ENCODE data around the gene SMARCA2. TPM values are rescaled to one million over a fixed set of nuclear protein-coding genes. Genes with fewer than 3 reads are reported as not detected.

SMARCA2 gene
- total and polyA plus RNA-seq, 9 of the 15 experiments (the other 6 are each of a cell fraction or from before 2014, with no cell fraction given), result 8.0 to 34.8 (median 25.5) TPM

GRCh38 chr9:2170722-2171121, 155.6 kb downstream of the SMARCA2 start:
- intact Hi-C loops (cut with micrococcal nuclease), result no loop called here
- Histone ChIP-seq H3K4me1 (replicated peaks in 1 of 2; ENCODE audit: control insufficient read depth in 2 of 2, insufficient read depth in 2 of 2, low read length in 2 of 2) (no peaks in the 10 kb centered on the region), H3K27ac (ENCODE audit: extremely low read depth, low read depth, low read length) (no peak overlapping the region), H3K79me2 (ENCODE audit: control insufficient read depth, insufficient read depth, low read length) (no peaks in the 10 kb centered on the region; the same call in 2 of the 3 replicates), H3K36me3 (ENCODE audit: control insufficient read depth, insufficient read depth, low read length) (peaks cover 30% of the 10 kb centered on the region; the same call in 2 of the 3 replicates), H3K4me2 (ENCODE audit: insufficient read depth, low read length) (no peak overlapping the region), H3K9ac (ENCODE audit: insufficient read depth in 1 of 2, low read depth in 2 of 2, low read length in 2 of 2) (no peak overlapping the region), H3K9me1 (ENCODE audit: control insufficient read depth, insufficient read depth, low read length) (no peaks in the 10 kb centered on the region), H4K20me1 (replicated peaks; ENCODE audit: control insufficient read depth, insufficient read depth, low read length) (no peaks in the 10 kb centered on the region), H3K4me3 (no peak overlapping the region), H2AFZ (ENCODE audit: low read depth, low read length) (no peak overlapping the region), H3K9me3 (replicated peaks; ENCODE audit: control insufficient read depth, insufficient read depth, low read depth, low read length) (no peaks in the 10 kb centered on the region), H3K27me3 (ENCODE audit: control insufficient read depth in 2 of 2, insufficient read depth in 2 of 2, low read length in 2 of 2) (no peaks in the 10 kb centered on the region)
- ChIA-PET POLR2A (no interaction called here), CTCF (ENCODE audit: low intra/inter-chr PET ratio) (no interaction called here)
- no peak for DNase-seq (ENCODE audit: extremely low read depth in 1 of 4, low spot score in 3 of 4)
- ATAC-seq, result no peak
- FAIRE-seq, result no peak
- no TSS peak for BruUV-seq (replicated peaks)
- in situ Hi-C loops (cut with MboI), result no loop called here
- TF ChIP-seq TFAM (CRISPR knock-in tag; conservative IDR thresholded peaks at IDR 0.05) (no peak), ZNF239 (CRISPR knock-in tag; IDR thresholded peaks at IDR 0.05) (no peak), FOXO4 (CRISPR knock-in tag; IDR thresholded peaks at IDR 0.05) (no peak)
- WGBS (ENCODE audit: insufficient coverage, low coverage, missing lambda C conversion rate), result 91% methylated on average over 4 of the region's 6 CpGs

GRCh38 chr9:2173170-2173569, 158.0 kb downstream of the SMARCA2 start:
- Histone ChIP-seq H3K36me3 (ENCODE audit: control insufficient read depth, insufficient read depth, low read length) (peaks cover 22% of the 10 kb centered on the region; the same call in 2 of the 3 replicates), H3K9me3 (replicated peaks; ENCODE audit: control insufficient read depth, insufficient read depth, low read depth, low read length) (no peaks in the 10 kb centered on the region), H3K79me2 (ENCODE audit: control insufficient read depth, insufficient read depth, low read length) (no peaks in the 10 kb centered on the region), H3K4me1 (replicated peaks in 1 of 2; ENCODE audit: control insufficient read depth in 2 of 2, insufficient read depth in 2 of 2, low read length in 2 of 2) (no peaks in the 10 kb centered on the region), H3K9ac (ENCODE audit: insufficient read depth in 1 of 2, low read depth in 2 of 2, low read length in 2 of 2) (no peak overlapping the region), H4K20me1 (replicated peaks; ENCODE audit: control insufficient read depth, insufficient read depth, low read length) (no peaks in the 10 kb centered on the region), H3K27me3 (ENCODE audit: control insufficient read depth in 2 of 2, insufficient read depth in 2 of 2, low read length in 2 of 2) (no peaks in the 10 kb centered on the region), H3K27ac (ENCODE audit: extremely low read depth, low read depth, low read length) (no peak overlapping the region), H3K9me1 (ENCODE audit: control insufficient read depth, insufficient read depth, low read length) (no peaks in the 10 kb centered on the region), H2AFZ (ENCODE audit: low read depth, low read length) (no peak overlapping the region), H3K4me3 (no peak overlapping the region), H3K4me2 (ENCODE audit: insufficient read depth, low read length) (no peak overlapping the region)
- FAIRE-seq (no peak), DNase-seq (ENCODE audit: extremely low read depth in 1 of 4, low spot score in 3 of 4) (no peak), ATAC-seq (no peak)
- no peak for TF ChIP-seq ZNF146 (CRISPR knock-in tag; IDR thresholded peaks at IDR 0.05; ENCODE audit: unreplicated experiment)
- BruUV-seq (replicated peaks), result no TSS peak
- ChIA-PET POLR2A (no interaction called here), CTCF (ENCODE audit: low intra/inter-chr PET ratio) (no interaction called here)
- intact Hi-C loops (cut with micrococcal nuclease), result no loop called here
- WGBS (ENCODE audit: insufficient coverage, low coverage, missing lambda C conversion rate), result 89% methylated on average over 1 of the region's 1 CpG
- in situ Hi-C loops (cut with MboI), result no loop called here

Data from K562 (cell line).